ENCODE results near the gene SHISA7.

GRCh38 chr19:55392820-55393761, 50.0 kb downstream of the SHISA7 start:
- TF ChIP-seq CTCF (conservative IDR thresholded peaks at IDR 0.05; ENCODE audit: low read depth, low read length) (no peak), EZH2 (IDR thresholded peaks at IDR 0.05; ENCODE audit: low read length, unreplicated experiment) (no peak), EZH2phosphoT487 (IDR thresholded peaks at IDR 0.05; ENCODE audit: borderline replicate concordance, low read length) (no peak)
